ENCODE results near the gene TYW3.
A peak's percentile ranks its signal among the peaks of the same experiment; 100 is the strongest.
"Not testable (repeated sequence)": the region's sequence is repeated elsewhere in the genome, so short reads cannot be mapped to it uniquely, and the experiment has no call there.

Gene TYW3

GRCh38 chr1:74732071-74732946, 643 bp upstream of the TYW3 start:
- DNase-seq: peak; percentile 11 to 25

GRCh38 chr1:74733604-74734484, 892 bp downstream of the TYW3 start:
- peak; percentile 14 to 36 for DNase-seq

- no peak for DNase-seq
Observed at GRCh38 chr1:74737333-74737732, 4.4 kb downstream of the TYW3 start.

- not testable (repeated sequence) for DNase-seq
Observed at GRCh38 chr1:74740307-74740980, 7.5 kb downstream of the TYW3 start.

GRCh38 chr1:74745247-74745646, 12.3 kb downstream of the TYW3 start:
- not testable (repeated sequence) for DNase-seq

GRCh38 chr1:74748960-74749359, 16.0 kb downstream of the TYW3 start:
- no peak for DNase-seq

GRCh38 chr1:74753104-74753503, 20.2 kb downstream of the TYW3 start:
- no peak for DNase-seq

- no peak for DNase-seq
Observed at GRCh38 chr1:74755475-74755874, 22.5 kb downstream of the TYW3 start.

- DNase-seq: not testable (repeated sequence)
Observed at GRCh38 chr1:74756650-74757049, 23.7 kb downstream of the TYW3 start.

GRCh38 chr1:74763807-74764206, 30.9 kb downstream of the TYW3 start:
- no peak for DNase-seq

GRCh38 chr1:74766579-74766978, 33.6 kb downstream of the TYW3 start:
- DNase-seq: no peak

GRCh38 chr1:74767490-74767889, 34.5 kb downstream of the TYW3 start:
- no peak for DNase-seq

- no peak for DNase-seq
Observed at GRCh38 chr1:74771913-74772515, 39.1 kb downstream of the TYW3 start.

- no peak for DNase-seq
Observed at GRCh38 chr1:74772945-74773344, 40.0 kb downstream of the TYW3 start.

GRCh38 chr1:74773582-74773981, 40.6 kb downstream of the TYW3 start:
- DNase-seq: no peak

- DNase-seq: no peak
Observed at GRCh38 chr1:74775735-74776134, 42.8 kb downstream of the TYW3 start.

- no peak for DNase-seq
Observed at GRCh38 chr1:74777525-74777924, 44.6 kb downstream of the TYW3 start.

GRCh38 chr1:74779750-74780149, 46.8 kb downstream of the TYW3 start:
- DNase-seq: no peak

- no peak for DNase-seq
Observed at GRCh38 chr1:74780594-74780993, 47.6 kb downstream of the TYW3 start.

GRCh38 chr1:74785944-74786343, 53.0 kb downstream of the TYW3 start:
- no peak for DNase-seq

- no peak for DNase-seq
Observed at GRCh38 chr1:74790453-74790852, 57.5 kb downstream of the TYW3 start.

- no peak for DNase-seq
Observed at GRCh38 chr1:74791491-74791890, 58.5 kb downstream of the TYW3 start.

All from stimulated activated CD4-positive, alpha-beta T cell treated with anti-CD3 and anti-CD28 coated beads, Interleukin-2, amount 100 ng/mL, for 24 hours (primary cell).